GM21576 (cell line): Measurements from ENCODE around the gene RNF19B.
"Not testable (repeated sequence)": the region's sequence is repeated elsewhere in the genome, so short reads cannot be mapped to it uniquely, and the experiment has no call there.

Experiments used
- ATAC-seq: cut with Tn5 transposase; IDR thresholded peaks from one replicate; pipeline ENCODE4 v1.9.1; 2021; ENCODE audit warnings: mild to moderate bottlenecking, moderate library complexity; ENCODE audit not compliant: unreplicated experiment

The RNF19B gene

GRCh38 chr1:32992489-32993323 is 28.1 kb upstream of the RNF19B start:
- ATAC-seq = peak; percentile 67

GRCh38 chr1:32991819-32992488 is 27.3 kb upstream of the RNF19B start:
- ATAC-seq = peak; percentile 24

DNA sequence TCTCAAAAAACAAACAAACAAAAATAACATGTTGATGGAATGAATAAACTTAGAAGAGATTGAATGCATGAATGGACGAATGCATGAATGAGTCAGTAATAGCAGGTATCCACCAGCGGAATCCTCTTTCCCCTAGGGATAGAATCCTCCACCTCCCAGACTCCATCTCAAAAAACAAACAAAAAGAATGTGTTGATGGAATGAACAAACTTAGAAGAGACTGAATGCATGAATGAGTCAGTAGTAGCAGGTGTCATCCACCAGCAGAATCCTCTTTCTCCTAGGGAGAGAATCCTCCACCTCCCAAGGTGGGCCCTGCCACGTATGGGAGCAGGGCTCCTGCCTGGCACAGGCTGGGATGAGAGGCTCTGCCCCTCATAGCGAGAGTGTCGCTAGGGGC is 26.8 kb upstream of the RNF19B start:
- no peak for ATAC-seq

DNA sequence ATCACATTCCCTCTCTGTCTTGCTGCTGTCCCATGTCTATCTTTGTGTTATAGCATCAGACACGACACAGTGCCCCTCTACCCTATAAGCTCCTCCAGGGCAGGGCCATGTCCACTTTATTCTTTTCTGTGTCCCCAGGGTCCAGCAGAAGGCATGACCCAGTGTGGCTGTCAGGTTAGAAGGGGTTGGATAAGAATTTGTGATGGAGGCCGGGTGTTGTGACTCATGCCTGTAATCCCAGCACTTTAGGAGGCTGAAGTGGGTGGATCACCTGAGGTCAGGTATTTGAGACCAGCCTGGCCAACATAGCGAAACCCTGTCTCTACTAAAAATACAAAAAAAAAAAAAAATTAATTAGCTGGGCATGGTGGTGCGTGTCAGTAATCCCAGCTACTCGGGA is 26.3 kb upstream of the RNF19B start:
- no peak for ATAC-seq

GRCh38 chr1:32989160-32990050 is 24.8 kb upstream of the RNF19B start:
- ATAC-seq = no peak

GRCh38 chr1:32988665-32989064 is 24.1 kb upstream of the RNF19B start:
- ATAC-seq = no peak

GRCh38 chr1:32985226-32985625 is 20.6 kb upstream of the RNF19B start:
- ATAC-seq = no peak

GRCh38 chr1:32984455-32985171 is 20.0 kb upstream of the RNF19B start:
- ATAC-seq = no peak

DNA sequence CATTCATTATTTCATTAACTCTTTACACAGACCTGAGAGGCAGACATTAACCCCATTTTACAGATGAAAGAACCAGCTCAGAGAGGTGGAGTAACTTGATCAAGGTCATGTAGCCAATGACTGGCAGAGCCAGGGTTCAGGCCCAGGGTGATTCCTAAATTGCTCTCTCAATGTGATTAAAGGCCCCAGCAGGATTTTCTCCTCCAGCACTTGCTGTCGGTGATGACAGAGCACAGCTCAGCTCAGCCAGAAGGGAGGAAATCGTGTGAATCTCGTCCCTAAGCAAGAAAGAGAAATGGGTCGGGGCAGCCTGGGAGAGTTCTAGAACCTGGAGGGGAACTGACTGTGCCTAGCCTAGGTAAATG is 19.5 kb upstream of the RNF19B start:
- ATAC-seq = no peak

DNA sequence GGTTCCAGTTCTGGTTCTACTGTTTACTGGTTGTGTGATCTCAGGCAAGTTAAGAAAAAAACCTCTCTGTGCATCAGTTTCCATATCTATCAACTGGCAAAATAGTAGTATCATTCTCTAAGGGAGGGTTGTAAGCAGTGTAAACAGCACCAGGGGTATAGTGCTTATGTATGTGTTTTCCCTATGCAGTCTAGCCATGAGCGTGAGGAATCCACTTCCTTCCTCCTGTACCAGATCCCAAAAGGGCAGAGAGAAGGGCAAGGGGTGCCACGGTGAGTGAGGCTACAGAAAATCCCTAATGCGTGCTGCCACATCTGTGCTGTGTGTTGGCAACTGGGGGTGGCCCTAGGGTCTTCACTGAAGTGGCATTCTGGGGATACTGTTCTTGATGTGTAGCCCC is 18.4 kb upstream of the RNF19B start:
- ATAC-seq = no peak

GRCh38 chr1:32981003-32981901 is 16.6 kb upstream of the RNF19B start:
- ATAC-seq = peak; percentile 92

DNA sequence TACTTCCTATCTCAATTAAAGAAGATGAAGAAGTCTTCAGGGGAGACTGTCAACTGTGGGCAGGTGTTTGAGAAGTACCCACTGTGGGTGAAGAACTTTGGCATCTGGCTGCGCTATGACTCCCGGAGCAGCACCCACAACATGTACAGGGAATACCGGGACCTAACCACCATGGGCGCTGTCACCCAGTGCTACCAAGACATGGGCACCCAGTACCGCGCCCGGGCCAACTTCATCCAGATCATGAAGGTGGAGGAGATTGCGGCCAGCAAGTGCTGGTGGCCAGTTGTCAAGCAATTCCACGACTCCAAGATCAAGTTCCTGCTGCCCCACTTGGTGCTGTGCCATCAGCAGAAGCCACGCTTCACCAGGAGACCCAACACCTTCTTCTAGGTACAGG is 15.5 kb upstream of the RNF19B start:
- ATAC-seq = no peak

- no peak for ATAC-seq
These were observed 14.2 kb upstream of the RNF19B start for GRCh38 chr1:32978854-32979253.

DNA sequence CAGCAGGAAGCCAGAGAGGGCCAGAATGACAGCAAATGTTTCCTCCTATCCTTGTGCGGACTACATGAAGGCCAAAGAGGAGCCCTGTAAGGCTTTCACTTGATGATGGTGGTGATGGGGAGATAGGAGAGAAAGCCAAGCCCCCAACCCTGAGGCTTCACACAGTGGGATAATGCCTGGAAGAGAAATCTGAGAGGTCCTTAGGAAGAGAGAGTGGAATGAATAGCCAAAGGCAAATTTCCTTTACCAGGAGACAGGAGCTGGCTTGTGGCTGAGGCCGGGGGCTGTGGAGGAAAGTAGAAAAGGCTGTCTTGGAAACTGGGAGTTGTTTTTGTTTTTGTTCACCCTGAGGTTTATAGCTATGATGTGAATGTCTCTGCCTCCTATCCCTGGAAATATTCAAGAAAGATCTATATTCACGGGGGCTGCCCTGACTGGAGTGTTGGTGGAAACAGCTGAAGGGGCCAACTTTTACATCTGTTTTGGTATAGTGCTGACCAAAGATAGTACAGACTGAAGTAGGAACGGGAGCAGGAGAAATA is 13.0 kb upstream of the RNF19B start:
- ATAC-seq = no peak

GRCh38 chr1:32975055-32975454 is 10.4 kb upstream of the RNF19B start:
- not testable (repeated sequence) for ATAC-seq

DNA sequence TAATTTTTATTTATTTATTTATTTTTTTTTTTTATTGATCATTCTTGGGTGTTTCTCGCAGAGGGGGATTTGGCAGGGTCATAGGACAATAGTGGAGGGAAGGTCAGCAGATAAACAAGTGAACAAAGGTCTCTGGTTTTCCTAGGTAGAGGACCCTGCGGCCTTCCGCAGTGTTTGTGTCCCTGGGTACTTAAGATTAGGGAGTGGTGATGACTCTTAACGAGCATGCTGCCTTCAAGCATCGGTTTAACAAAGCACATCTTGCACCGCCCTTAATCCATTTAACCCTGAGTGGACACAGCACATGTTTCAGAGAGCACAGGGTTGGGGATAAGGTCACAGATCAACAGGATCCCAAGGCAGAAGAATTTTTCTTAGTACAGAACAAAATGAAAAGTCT is 8.8 kb upstream of the RNF19B start:
- not testable (repeated sequence) for ATAC-seq

GRCh38 chr1:32972814-32973428 is 8.3 kb upstream of the RNF19B start:
- no peak for ATAC-seq

DNA sequence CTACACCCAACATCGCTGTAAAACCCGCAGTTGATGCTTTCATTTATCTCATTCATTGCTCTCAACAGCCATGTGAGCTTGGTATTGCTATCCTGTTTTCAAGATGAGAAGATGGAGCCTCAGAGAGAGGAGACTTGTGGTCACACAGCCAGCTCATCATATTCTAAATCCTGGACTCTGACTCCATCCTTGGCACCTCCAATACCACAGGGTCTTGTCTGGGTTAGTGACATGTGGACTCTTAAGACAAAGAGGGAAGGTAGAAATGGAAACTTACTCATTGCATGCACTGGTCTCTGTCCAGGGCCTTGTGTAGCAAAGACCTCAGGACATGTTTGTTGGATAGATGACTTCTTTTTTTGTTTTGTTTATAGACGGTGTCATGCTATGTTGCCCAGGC is 7.0 kb upstream of the RNF19B start:
- no peak for ATAC-seq

DNA sequence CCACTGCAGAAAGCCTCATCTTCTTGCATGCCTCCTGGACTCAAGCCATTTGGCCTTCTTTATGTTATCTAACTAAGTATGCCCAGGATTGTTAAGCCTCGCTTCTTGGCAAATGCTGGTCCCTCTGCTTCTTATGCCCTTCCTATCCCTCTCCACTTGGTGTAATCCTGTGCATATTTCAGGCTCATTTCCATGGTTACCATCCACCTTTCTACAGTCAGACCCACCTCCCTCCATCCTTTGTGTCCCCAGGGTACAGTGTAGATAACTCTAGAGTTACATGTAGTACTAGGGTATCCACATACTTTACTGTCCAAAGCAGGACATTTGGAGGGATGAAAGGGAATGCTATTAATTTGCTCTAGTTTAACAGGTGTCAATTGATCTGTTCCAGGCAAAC is 6.5 kb upstream of the RNF19B start:
- ATAC-seq = no peak
